Astrocyte (in vitro differentiated cells and primary cell): Measurements from ENCODE around the gene KRTAP10-1. TPM values are rescaled to one million over a fixed set of nuclear protein-coding genes. Genes with fewer than 3 reads are reported as not detected.
"Not testable (repeated sequence)": the region's sequence is repeated elsewhere in the genome, so short reads cannot be mapped to it uniquely, and the experiment has no call there.

Experiments used
- DNase-seq: peaks from one replicate; pipeline ENCODE4 v3.0.0-alpha.2; 2010; ENCODE audit warnings: low read depth
- FAIRE-seq: peaks from 2 replicates; lab custom pipeline; 2011; peaks lifted over from hg19 to GRCh38; lab: Jason Lieb, UNC
- H2AFZ ChIP-seq: 2 replicates; pipeline ENCODE4 v1.6.0; 2012; ENCODE audit warnings: low read depth, low read length, inconsistent platforms
- H3K27ac ChIP-seq: 2 replicates; pipeline ENCODE4 v1.5.1; 2011; ENCODE audit warnings: low read depth, low read length, inconsistent platforms
- H3K27me3 ChIP-seq: 2 replicates; pipeline ENCODE4 v1.6.0; 2011; ENCODE audit warnings: low read length, inconsistent platforms; ENCODE audit not compliant: insufficient read depth
- H3K36me3 ChIP-seq: 2 replicates; pipeline ENCODE4 v1.5.1; 2011; ENCODE audit warnings: low read length, inconsistent platforms; ENCODE audit not compliant: insufficient read depth
- H3K4me1 ChIP-seq: 2 replicates; pipeline ENCODE4 v1.5.1; 2011; ENCODE audit warnings: low read length, inconsistent platforms; ENCODE audit not compliant: insufficient read depth
- H3K4me2 ChIP-seq: 2 replicates; pipeline ENCODE4 v1.6.0; 2012; ENCODE audit warnings: low read length, inconsistent platforms
- H3K4me3 ChIP-seq: 2 replicates; pipeline ENCODE4 v1.5.1; 2011; ENCODE audit warnings: low read depth, mild to moderate bottlenecking, low read length, inconsistent platforms; ENCODE audit not compliant: insufficient read depth
- H3K79me2 ChIP-seq: 2 replicates; pipeline ENCODE4 v1.6.0; 2012; ENCODE audit warnings: mild to moderate bottlenecking, low read length, inconsistent platforms; ENCODE audit not compliant: insufficient read depth
- H3K9ac ChIP-seq: 2 replicates; pipeline ENCODE4 v1.6.0; 2012; ENCODE audit warnings: mild to moderate bottlenecking, low read length, inconsistent platforms
- H3K9me3 ChIP-seq: 2 replicates; pipeline ENCODE4 v1.5.1; 2012; ENCODE audit warnings: low read depth, mild to moderate bottlenecking, low read length, inconsistent platforms; ENCODE audit not compliant: insufficient read depth
- H4K20me1 ChIP-seq: 2 replicates; pipeline ENCODE4 v1.6.0; 2012; ENCODE audit warnings: low read length, inconsistent platforms; ENCODE audit not compliant: insufficient read depth
- H3K27ac Mint-ChIP-seq: one replicate; pipeline ENCODE4 v1.8.0; 2021; ENCODE audit warnings: mild to moderate bottlenecking, mixed read lengths; ENCODE audit not compliant: unreplicated experiment
- H3K27me3 Mint-ChIP-seq: one replicate; pipeline ENCODE4 v1.8.0; 2021; ENCODE audit warnings: low read depth, mixed read lengths; ENCODE audit not compliant: unreplicated experiment
- H3K36me3 Mint-ChIP-seq: one replicate; pipeline ENCODE4 v1.8.0; 2021; ENCODE audit warnings: low read depth, mixed read lengths; ENCODE audit not compliant: unreplicated experiment
- H3K4me1 Mint-ChIP-seq: one replicate; pipeline ENCODE4 v1.8.0; 2021; ENCODE audit warnings: low read depth, mixed read lengths; ENCODE audit not compliant: unreplicated experiment
- H3K4me3 Mint-ChIP-seq: one replicate; pipeline ENCODE4 v1.8.0; 2021; ENCODE audit warnings: mild to moderate bottlenecking, moderate library complexity, mixed read lengths; ENCODE audit not compliant: unreplicated experiment
- H3K9me3 Mint-ChIP-seq: one replicate; pipeline ENCODE4 v1.8.0; 2021; ENCODE audit warnings: mild to moderate bottlenecking, mixed read lengths; ENCODE audit not compliant: unreplicated experiment
- EZH2 ChIP-seq: IDR thresholded peaks from 2 replicates; pipeline ENCODE4 v1.6.1; 2012; ENCODE audit warnings: mild to moderate bottlenecking, low read length, inconsistent platforms; ENCODE audit not compliant: insufficient read depth
- total RNA-seq: library from RNA; stranded (reverse); gene quantifications from 2 replicates; pipeline ENCODE4 v1.2.1, GENCODE V29; 2021
- TF ChIP-seq, protein P1 (sequence below): IDR thresholded peaks from 2 replicates; pipeline ENCODE4 v1.5.1; 2011; ENCODE audit warnings: low read depth, mild to moderate bottlenecking, inconsistent platforms, low read length, moderate library complexity; ENCODE audit not compliant: insufficient read depth

Gene KRTAP10-1
- total RNA-seq, 1 donor from 2014 or later: not detected

DNA sequence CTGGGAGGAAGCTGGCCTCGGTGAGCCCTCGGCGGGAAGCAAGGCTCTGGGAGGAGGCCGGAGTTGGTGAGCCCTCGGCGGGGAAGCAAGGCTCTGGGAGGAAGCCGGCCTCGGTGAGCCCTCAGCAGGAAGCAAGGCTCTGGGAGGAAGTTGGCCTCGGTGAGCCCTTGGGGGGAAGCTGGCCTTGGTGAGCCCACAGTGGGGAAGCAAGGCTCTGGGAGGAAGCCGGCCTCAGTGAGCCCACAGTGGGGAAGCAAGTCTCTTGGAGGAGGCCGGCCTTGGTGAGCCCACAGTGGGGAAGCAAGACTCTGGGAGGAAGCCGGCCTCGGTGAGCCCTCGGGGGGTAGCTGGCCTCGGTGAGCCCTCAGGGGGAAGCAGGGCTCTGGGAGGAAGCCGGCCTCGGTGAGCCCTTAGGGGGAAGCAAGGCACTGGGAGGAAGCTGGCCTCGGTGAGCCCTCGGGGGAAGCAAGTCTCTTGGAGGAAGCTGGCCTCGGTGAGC is 36.0 kb downstream of the KRTAP10-1 start:
- Histone ChIP-seq H3K4me3 (no peak overlapping the region), H2AFZ (no peak overlapping the region), H4K20me1 (no peaks in the 10 kb centered on the region), H3K36me3 (no peaks in the 10 kb centered on the region), H3K4me1 (no peaks in the 10 kb centered on the region), H3K79me2 (no peaks in the 10 kb centered on the region), H3K27ac (no peak overlapping the region), H3K27me3 (peaks cover 2% of the 10 kb centered on the region), H3K9ac (no peak overlapping the region), H3K4me2 (no peak overlapping the region), H3K9me3 (no peaks in the 10 kb centered on the region)
- no peak for TF ChIP-seq EZH2
- TF ChIP-seq, protein P1, sequence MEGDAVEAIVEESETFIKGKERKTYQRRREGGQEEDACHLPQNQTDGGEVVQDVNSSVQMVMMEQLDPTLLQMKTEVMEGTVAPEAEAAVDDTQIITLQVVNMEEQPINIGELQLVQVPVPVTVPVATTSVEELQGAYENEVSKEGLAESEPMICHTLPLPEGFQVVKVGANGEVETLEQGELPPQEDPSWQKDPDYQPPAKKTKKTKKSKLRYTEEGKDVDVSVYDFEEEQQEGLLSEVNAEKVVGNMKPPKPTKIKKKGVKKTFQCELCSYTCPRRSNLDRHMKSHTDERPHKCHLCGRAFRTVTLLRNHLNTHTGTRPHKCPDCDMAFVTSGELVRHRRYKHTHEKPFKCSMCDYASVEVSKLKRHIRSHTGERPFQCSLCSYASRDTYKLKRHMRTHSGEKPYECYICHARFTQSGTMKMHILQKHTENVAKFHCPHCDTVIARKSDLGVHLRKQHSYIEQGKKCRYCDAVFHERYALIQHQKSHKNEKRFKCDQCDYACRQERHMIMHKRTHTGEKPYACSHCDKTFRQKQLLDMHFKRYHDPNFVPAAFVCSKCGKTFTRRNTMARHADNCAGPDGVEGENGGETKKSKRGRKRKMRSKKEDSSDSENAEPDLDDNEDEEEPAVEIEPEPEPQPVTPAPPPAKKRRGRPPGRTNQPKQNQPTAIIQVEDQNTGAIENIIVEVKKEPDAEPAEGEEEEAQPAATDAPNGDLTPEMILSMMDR: no peak
- H3K9me3 Mint-ChIP-seq: no peaks in the 10 kb centered on the region
- no peaks in the 10 kb centered on the region for H3K36me3 Mint-ChIP-seq
- no peak overlapping the region for H3K4me3 Mint-ChIP-seq
- FAIRE-seq (no peak), DNase-seq (no peak)
- no peak overlapping the region for H3K27ac Mint-ChIP-seq
- H3K27me3 Mint-ChIP-seq: peaks cover 27% of the 10 kb centered on the region
- H3K4me1 Mint-ChIP-seq: peaks cover 4% of the 10 kb centered on the region

DNA sequence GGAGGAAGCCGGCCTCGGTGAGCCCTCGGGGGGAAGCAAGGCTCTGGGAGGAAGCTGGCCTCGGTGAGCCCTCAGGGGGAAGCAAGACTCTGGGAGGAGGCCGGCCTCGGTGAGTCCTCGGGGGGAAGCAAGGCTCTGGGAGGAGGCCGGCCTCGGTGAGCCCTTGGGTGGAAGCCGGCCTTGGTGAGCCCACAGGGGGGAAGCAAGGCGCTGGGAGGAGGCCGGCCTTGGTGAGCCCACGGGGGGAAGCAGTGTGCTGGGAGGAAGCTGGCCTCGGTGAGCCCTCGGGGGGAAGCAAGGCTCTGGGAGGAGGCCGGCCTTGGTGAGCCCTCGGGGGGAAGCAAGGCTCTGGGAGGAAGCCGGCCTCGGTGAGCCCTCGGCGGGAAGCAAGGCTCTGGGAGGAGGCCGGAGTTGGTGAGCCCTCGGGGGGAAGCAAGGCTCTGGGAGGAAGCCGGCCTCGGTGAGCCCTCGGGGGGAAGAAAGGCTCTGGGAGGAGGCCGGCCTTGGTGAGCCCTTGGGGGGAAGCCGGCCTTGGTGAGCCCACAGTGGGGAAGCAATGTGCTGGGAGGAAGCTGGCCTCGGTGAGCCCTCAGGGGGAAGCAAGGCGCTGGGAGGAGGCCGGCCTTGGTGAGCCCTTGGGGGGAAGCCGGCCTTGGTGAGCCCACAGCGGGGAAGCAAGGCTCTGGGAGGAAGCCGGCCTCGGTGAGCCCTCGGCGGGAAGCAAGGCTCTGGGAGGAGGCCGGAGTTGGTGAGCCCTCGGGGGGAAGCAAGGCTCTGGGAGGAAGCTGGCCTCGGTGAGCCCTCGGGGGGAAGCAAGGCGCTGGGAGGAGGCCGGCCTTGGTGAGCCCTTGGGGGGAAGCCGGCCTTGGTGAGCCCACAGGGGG is 36.7 kb downstream of the KRTAP10-1 start:
- not testable (repeated sequence) for H4K20me1 ChIP-seq, H3K36me3 ChIP-seq, H3K4me1 ChIP-seq, H3K27ac Mint-ChIP-seq, H3K27ac ChIP-seq, H3K4me3 ChIP-seq, H2AFZ ChIP-seq, H3K9me3 ChIP-seq, FAIRE-seq, H3K27me3 ChIP-seq, H3K36me3 Mint-ChIP-seq, H3K4me1 Mint-ChIP-seq, H3K4me3 Mint-ChIP-seq, H3K79me2 ChIP-seq, H3K9ac ChIP-seq, H3K4me2 ChIP-seq, H3K9me3 Mint-ChIP-seq, DNase-seq
- H3K27me3 Mint-ChIP-seq: peaks cover 24% of the 10 kb centered on the region

DNA sequence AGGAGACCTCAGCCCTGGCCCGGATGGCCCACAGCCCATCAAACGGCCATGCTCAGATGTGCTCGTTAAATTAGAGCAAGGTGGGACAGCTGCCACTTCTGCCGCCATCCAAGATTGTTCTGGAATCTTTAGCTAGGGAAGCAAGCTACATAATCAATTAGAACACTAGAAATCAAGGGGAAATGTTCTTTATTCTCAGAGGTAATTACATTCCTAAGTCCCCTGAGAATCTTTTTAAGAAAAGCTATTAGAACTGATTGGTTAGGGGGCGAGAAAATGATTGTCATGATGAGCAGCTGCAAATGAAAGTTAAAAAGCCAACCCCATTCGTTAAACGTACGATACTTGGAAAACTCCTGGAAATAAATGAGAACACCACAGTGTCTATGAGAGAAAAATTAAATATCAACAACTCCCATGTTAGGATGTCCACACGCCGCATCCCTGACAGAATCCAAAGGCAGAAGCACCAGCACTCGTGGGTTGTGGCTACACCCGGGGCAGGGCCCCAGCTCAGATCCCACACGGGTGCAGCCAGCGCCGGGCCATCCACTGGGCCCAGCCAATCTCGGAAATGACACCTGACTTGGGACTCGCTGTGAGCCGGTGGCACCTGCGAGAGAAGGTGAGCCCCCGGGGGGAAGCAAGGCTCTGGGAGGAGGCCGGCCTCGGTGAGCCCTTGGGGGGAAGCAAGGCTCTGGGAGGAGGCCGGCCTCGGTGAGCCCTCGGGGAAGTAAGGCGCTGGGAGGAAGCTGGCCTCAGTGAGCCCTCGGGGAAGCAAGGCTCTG is 37.6 kb downstream of the KRTAP10-1 start:
- TF ChIP-seq, protein P1: no peak
- no peak for TF ChIP-seq EZH2
- H3K36me3 ChIP-seq: no peaks in the 10 kb centered on the region
- Mint-ChIP-seq H3K9me3 (no peaks in the 10 kb centered on the region), H3K27ac (no peak overlapping the region), H3K36me3 (no peaks in the 10 kb centered on the region), H3K4me3 (no peak overlapping the region), H3K4me1 (peaks cover 4% of the 10 kb centered on the region), H3K27me3 (peaks cover 26% of the 10 kb centered on the region)
- peaks cover 7% of the 10 kb centered on the region for H3K27me3 ChIP-seq
- FAIRE-seq: no peak
- no peak overlapping the region for H3K9ac ChIP-seq
- no peaks in the 10 kb centered on the region for H3K9me3 ChIP-seq
- no peak for DNase-seq
- H3K27ac ChIP-seq: no peak overlapping the region
- H3K79me2 ChIP-seq: no peaks in the 10 kb centered on the region
- H2AFZ ChIP-seq: no peak overlapping the region
- no peak overlapping the region for H3K4me2 ChIP-seq
- H3K4me1 ChIP-seq: no peaks in the 10 kb centered on the region
- H4K20me1 ChIP-seq: no peaks in the 10 kb centered on the region
- H3K4me3 ChIP-seq: no peak overlapping the region
